ENCODE results near the gene SCG2.
"Not testable (repeated sequence)": the region's sequence is repeated elsewhere in the genome, so short reads cannot be mapped to it uniquely, and the experiment has no call there.

SCG2 gene

GRCh38 chr2:223613017-223613950 lies 11.1 kb upstream of the SCG2 start:
- peak; percentile 94 for DNase-seq (ENCODE audit: low read depth, low spot score)

- DNase-seq (ENCODE audit: low read depth, low spot score), result no peak
Measured at GRCh38 chr2:223612501-223612900, 10.3 kb upstream of the SCG2 start.

- no peak for DNase-seq (ENCODE audit: low read depth, low spot score)
Measured at GRCh38 chr2:223611061-223611460, 8.9 kb upstream of the SCG2 start.

GRCh38 chr2:223607476-223607875 lies 5.3 kb upstream of the SCG2 start:
- DNase-seq (ENCODE audit: low read depth, low spot score), result no peak

- DNase-seq (ENCODE audit: low read depth, low spot score), result no peak
Measured at GRCh38 chr2:223606946-223607345, 4.8 kb upstream of the SCG2 start.

- DNase-seq (ENCODE audit: low read depth, low spot score), result no peak
Measured at GRCh38 chr2:223604231-223604630, 2.1 kb upstream of the SCG2 start.

- DNase-seq (ENCODE audit: low read depth, low spot score), result no peak
Measured at GRCh38 chr2:223602972-223603371, 811 bp upstream of the SCG2 start.

- no peak for DNase-seq (ENCODE audit: low read depth, low spot score)
Measured at GRCh38 chr2:223601018-223601417, 1.1 kb downstream of the SCG2 start.

GRCh38 chr2:223599640-223600380 lies 2.4 kb downstream of the SCG2 start:
- DNase-seq (ENCODE audit: low read depth, low spot score), result no peak

- peak; percentile 75 for DNase-seq (ENCODE audit: low read depth, low spot score)
Measured at GRCh38 chr2:223598994-223599639, 3.0 kb downstream of the SCG2 start.

GRCh38 chr2:223597076-223597475 lies 5.1 kb downstream of the SCG2 start:
- no peak for DNase-seq (ENCODE audit: low read depth, low spot score)

GRCh38 chr2:223596208-223596607 lies 6.0 kb downstream of the SCG2 start:
- no peak for DNase-seq (ENCODE audit: low read depth, low spot score)

GRCh38 chr2:223594831-223595230 lies 7.3 kb downstream of the SCG2 start:
- no peak for DNase-seq (ENCODE audit: low read depth, low spot score)

- no peak for DNase-seq (ENCODE audit: low read depth, low spot score)
Measured at GRCh38 chr2:223594259-223594658, 7.9 kb downstream of the SCG2 start.

GRCh38 chr2:223592689-223593088 lies 9.5 kb downstream of the SCG2 start:
- DNase-seq (ENCODE audit: low read depth, low spot score), result not testable (repeated sequence)

- no peak for DNase-seq (ENCODE audit: low read depth, low spot score)
Measured at GRCh38 chr2:223591596-223591995, 10.6 kb downstream of the SCG2 start.

- no peak for DNase-seq (ENCODE audit: low read depth, low spot score)
Measured at GRCh38 chr2:223590964-223591363, 11.2 kb downstream of the SCG2 start.

GRCh38 chr2:223589901-223590300 lies 12.3 kb downstream of the SCG2 start:
- DNase-seq (ENCODE audit: low read depth, low spot score), result no peak

GRCh38 chr2:223588251-223588650 lies 13.9 kb downstream of the SCG2 start:
- DNase-seq (ENCODE audit: low read depth, low spot score), result no peak

GRCh38 chr2:223587301-223587700 lies 14.9 kb downstream of the SCG2 start:
- DNase-seq (ENCODE audit: low read depth, low spot score), result no peak

- no peak for DNase-seq (ENCODE audit: low read depth, low spot score)
Measured at GRCh38 chr2:223586261-223586660, 15.9 kb downstream of the SCG2 start.

GRCh38 chr2:223585666-223586065 lies 16.5 kb downstream of the SCG2 start:
- no peak for DNase-seq (ENCODE audit: low read depth, low spot score)
